Measurements from ENCODE around the gene PHF21B.
"Not testable (repeated sequence)": the region's sequence is repeated elsewhere in the genome, so short reads cannot be mapped to it uniquely, and the experiment has no call there.

PHF21B gene

DNA sequence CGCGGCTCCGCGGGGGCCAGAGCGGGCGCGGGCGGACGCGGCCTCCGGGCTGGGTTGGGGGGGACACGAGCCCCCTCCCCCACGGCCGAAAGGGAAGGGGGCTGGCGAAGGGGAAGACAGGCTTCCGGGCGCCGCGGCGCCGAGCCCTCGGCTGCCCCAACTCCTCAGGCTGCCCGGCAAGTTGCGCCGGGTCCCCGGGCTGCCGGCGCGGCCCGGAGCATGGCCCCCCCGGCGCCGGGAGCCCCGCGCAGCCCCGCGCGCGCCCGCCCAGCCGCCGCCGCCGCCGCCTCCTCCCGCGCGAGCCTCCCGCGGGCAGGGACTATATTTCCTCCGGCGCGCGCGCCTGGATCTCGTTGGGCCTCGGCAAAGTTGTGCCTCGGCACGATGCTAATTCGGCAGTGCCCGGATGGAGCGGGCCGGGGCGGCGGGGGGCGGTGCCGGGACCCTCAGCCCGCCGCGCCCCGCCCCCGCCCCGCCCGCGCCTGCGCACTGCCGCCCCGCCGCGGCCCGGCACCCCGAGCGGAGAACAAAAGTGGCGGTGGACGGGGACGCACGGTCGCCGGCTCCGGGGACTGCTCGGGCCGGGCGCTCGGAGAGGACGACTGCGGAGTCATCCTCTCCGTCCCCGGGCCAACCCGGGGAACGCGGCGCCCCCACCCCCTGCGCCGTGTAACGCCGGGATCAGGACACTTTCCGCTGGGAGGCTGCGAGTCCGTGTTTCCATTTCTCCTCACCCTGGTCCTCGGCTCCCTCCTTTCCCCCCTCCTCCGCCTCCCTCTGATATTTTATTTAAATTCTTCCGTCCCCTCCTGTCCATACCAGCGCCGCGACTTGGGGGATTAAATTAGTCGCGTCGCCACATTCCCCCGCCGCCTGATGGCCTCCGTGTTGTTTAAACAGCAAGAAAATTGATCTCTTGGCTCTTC, at the start of gene PHF21B:
PHF21B (minus strand) TSS at position 400 of the 926 bp plus-strand sequence. CDS start 456 bp downstream, outside the sequence.
- DNase-seq = peak; percentile 39

DNA sequence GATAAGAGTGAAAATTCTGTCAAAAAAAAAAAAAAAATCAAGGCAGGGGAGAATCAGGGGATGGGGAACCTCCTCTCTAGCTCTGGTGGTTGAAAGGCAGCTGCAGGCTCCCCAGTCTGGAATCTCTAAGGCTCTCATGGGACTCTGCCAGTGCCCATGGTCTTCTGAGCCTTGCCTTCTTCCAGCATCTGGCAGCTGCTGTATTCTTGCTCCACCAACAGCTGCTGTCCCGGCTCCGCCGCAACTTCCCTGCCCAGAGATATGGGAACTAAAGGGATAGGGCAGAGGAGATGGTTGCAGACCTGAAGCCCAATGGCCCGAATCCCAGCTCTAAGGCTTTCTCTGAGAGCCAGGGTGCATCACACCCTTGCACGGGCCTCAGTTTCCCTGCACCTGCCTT, 49.5 kb upstream of the PHF21B start:
- DNase-seq = no peak

- no peak for DNase-seq
Observed at GRCh38 chr22:45058622-45058912, 48.8 kb upstream of the PHF21B start.

DNA sequence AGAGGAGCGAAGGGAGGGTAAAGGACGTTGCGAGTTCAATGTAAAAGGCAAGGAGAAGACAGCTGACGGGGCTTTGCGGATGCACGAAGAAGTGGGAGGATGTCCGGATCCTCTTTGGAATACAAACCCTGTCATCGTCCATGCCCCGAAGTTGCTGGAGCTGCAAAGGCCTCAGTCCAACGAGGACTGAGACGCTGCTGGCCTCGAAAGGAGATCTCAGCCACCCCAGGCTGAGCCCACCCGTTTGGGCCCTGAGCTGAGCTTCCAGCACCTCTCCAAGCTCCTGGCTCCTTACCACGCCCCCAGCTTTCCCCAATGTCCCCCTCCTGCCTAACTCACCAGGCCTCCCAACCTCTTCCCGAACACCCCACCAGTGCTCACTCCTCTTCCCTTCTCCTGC, 46.1 kb upstream of the PHF21B start:
- DNase-seq = no peak

GRCh38 chr22:45053571-45053970, 43.8 kb upstream of the PHF21B start:
- no peak for DNase-seq

GRCh38 chr22:45053094-45053493, 43.3 kb upstream of the PHF21B start:
- DNase-seq = no peak

GRCh38 chr22:45052665-45053064, 42.9 kb upstream of the PHF21B start:
- not testable (repeated sequence) for DNase-seq

DNA sequence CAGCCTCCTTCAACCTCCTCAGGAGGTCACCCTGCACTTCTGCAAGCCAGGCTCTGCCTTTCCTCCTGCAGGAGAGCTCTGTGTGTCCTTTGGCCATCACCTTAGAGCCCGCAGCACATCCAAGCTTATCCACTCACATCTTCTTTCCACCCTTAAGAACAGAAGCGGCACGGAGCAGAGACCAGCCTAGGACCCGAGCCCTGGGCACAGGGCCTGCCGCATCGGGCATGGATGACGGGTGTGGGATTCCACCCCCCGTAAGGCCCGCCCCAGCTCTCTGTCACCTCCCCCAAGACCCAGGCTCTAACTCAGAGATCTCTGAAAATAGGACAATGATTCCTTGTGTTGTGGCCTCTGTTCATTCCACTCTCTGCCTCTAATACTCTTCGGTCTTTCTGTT, 42.1 kb upstream of the PHF21B start:
- no peak for DNase-seq

- DNase-seq = no peak
Observed at GRCh38 chr22:45051419-45051818, 41.6 kb upstream of the PHF21B start.

- DNase-seq = no peak
Observed at GRCh38 chr22:45047260-45047659, 37.5 kb upstream of the PHF21B start.

DNA sequence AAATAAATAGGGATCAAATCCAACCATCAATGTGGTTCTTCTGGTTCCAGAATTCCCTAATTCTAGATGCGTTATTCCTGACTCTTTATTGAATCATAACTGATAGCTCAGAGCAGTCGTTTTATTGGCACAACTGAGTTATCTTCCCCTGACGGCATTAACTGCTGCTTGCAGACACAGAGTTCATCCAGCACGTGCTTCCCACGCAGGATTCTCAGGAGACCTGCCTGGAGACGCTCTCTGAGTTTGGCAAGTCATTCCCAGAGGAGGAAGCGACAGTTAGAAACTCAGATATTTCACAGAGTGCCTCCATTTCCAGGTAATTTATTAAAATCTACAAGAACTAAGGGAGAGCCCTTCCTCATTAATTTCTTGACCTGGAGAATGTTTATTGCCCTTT, 35.4 kb upstream of the PHF21B start:
- no peak for DNase-seq

DNA sequence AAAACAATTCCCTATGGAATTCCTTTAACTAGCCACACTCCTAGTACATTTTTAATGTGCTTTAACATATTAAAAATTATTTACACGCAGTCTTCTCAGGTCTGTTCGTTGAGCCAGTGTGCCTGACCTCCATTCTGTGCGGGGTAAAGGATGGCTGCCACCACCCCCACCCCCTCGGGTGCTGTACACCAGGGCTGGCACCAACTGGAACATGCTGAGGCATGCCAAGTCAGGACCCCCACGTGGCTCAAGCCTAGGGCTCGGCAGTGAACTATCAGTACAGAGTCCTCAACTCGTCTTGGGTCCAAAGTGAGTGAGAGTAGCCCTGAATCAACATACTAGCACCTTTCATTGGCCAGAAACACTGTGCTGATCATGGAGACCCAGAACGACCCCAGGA, 32.5 kb upstream of the PHF21B start:
- DNase-seq = no peak

GRCh38 chr22:45039133-45039532, 29.3 kb upstream of the PHF21B start:
- no peak for DNase-seq

GRCh38 chr22:45036154-45036553, 26.3 kb upstream of the PHF21B start:
- DNase-seq = no peak

- DNase-seq = no peak
Observed at GRCh38 chr22:45034821-45035220, 25.0 kb upstream of the PHF21B start.

DNA sequence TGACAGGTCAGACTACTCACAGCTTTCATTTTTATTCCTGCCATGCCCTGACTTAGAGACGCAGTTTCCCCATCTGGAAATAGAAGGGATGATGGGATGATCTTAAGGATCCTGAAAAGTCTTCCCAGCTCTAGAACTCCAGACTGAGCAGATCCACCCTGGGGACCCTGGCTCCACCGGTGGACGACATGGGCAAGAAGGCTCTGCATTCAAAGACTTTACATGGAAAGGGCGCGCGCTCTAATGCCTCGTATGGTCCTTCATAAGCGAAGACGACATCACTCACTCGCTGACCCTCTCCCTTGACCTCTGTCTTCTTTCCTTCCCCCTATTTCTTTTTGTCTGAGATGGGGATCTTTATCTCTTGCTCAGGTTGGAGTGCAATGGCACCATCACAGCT, 24.4 kb upstream of the PHF21B start:
- no peak for DNase-seq

DNA sequence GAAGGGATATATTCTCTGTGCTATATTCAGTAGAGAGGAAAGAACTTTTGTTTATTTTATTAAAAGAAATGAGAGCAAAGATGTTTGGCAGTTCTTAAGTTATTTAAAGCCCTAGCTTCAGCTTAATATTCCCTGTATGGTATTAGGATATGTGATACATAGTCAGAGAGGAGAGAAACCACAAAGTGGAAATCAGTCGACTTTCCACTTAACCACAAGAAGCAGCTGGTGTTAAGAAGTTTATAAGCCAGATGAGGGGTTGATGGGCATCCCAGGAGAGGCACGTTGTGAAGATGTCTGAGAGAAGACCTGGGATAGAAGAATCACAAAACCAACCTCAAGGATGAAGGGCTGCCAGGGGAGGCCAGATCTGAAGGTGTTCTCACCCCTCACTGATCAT, 23.3 kb upstream of the PHF21B start:
- DNase-seq = no peak

DNA sequence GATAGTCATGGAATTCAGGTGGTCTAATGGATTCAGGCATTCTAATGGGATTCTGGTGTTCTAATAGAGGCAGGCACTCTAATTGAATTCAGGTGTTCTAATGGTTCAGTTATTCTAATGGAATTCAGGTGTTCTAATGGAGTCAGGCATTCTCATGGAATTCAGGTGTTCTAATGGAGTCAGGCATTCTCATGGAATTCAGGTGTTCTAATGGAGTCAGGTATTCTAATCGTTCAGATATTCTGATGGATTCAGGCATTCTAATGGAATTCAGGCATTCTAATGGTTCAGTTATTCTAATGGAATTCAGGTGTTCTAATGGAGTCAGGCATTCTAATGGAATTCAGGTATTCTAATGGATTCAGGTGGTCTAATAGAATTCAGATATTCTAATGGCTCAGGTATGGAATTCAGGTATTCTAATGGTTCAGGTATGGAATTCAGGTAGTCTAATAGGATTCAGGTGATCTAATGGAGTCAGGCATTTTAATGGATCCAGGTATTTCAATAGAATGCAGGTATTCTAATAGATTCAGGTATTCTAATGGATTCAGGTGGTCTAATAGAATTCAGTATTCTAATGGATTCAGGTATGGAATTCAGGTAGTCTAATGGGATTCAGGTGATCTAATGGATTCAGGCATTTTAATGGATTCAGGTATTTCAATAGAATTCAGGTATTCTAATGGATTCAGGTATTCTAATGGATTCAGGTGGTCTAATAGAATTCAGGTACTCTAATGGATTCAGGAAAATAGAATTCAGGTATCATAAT, 22.0 kb upstream of the PHF21B start:
- DNase-seq = no peak

GRCh38 chr22:45029501-45029900, 19.7 kb upstream of the PHF21B start:
- DNase-seq = no peak

GRCh38 chr22:45026511-45026910, 16.7 kb upstream of the PHF21B start:
- no peak for DNase-seq

DNA sequence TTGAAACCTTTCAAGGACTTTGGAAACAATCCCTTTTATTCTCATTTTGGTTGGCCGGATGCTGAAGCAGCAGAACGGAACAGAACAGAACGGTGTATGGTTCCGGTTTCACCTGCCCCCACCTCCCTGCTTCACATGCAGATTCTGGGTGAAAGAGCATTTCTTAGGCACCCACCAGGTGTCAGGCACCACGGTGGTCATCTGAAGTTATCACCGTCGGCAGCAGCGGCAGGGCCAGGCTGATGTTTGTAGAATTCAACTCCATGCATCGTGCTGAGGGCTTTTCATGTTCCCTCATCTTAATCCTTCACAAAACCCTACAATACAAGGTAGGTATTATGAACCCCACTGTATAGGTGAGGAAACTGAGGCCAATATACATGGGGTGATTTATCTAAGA, 13.6 kb upstream of the PHF21B start:
- no peak for DNase-seq

DNA sequence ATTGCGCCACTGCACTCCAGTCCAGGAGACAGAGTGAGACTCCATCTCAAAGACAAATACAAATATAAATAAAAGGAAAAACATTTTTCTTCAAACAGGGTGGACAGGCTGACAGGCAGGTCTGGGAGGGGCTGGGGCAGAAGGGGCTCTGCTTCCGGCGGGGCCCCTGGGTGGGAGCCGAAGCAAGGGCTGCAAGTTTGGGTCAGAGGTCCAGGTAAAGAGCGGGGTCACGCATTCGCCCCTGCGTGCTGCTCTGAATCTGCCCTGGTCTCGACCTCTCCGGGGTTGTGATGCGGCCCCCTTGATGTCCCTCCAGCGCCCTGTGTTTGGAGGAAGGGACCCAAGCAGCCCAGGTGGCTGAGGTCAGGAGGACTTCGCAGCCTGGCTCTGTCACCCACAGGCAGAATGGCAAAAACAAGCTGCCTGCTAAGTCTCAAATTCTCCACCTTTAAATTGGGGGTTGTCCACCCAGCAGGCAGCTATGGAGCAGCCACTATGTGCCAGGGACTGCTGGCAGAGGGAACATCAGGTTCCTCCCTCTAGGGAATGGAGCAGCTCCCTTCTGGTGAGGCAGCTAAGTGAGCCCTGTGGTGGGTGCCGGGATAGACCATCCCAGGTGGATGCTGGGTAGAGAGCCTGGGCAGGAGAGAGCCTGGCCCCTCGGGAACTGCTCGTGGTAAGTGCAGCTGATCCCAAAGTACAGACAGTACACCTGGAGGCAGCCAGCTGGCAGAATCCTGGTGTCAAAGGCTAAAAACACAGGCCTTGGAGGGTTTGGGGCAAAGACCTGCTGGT, 10.3 kb upstream of the PHF21B start:
- no peak for DNase-seq

GRCh38 chr22:45014654-45015053, 4.8 kb upstream of the PHF21B start:
- DNase-seq = no peak

DNA sequence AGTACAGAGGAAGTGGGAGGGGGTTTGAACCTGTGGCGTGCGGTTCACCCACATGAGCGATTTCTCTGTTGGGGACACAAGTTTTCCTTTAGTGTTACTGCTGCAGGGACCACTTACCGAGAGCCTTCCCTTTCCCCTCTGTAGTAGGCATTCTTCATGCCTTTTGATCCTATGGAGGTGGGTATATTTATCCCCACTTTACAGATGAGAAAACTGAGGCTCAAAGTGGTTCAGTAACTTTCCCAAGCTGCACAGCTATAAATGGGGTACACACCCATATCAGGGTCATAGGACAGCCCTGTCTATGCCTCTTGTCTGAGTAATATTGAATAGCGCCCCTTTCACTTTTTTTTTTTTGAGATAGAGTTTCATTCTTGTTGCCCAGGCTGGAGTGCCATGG, 3.3 kb upstream of the PHF21B start:
- no peak for DNase-seq
